Skeletal muscle cell (primary cell): ENCODE results near the gene SFMBT2.
"Not testable (repeated sequence)": the region's sequence is repeated elsewhere in the genome, so short reads cannot be mapped to it uniquely, and the experiment has no call there.

Experiments
- DNase-seq: peaks from one replicate; pipeline ENCODE4 v3.0.0-alpha.2; 2010; ENCODE audit warnings: low read depth
- H3K4me3 ChIP-seq: 2 replicates; pipeline ENCODE4 v1.5.1; 2011; ENCODE audit warnings: low read depth, mild to moderate bottlenecking, control low read depth, low read length, moderate library complexity

Gene SFMBT2

GRCh38 chr10:7407368-7408290 lies 3.2 kb downstream of the SFMBT2 start:
- H3K4me3 ChIP-seq: peak overlapping the region; percentile 71
- no peak for DNase-seq

- DNase-seq: no peak
- peak overlapping the region; percentile 71 for H3K4me3 ChIP-seq
Observed at GRCh38 chr10:7406712-7407333, 4.0 kb downstream of the SFMBT2 start.

- H3K4me3 ChIP-seq: no peak overlapping the region
- DNase-seq: no peak
Observed at GRCh38 chr10:7405637-7406036, 5.2 kb downstream of the SFMBT2 start.

GRCh38 chr10:7403620-7404019 lies 7.2 kb downstream of the SFMBT2 start:
- H3K4me3 ChIP-seq: no peak overlapping the region
- no peak for DNase-seq

GRCh38 chr10:7401782-7402181 lies 9.1 kb downstream of the SFMBT2 start:
- no peak for DNase-seq
- no peak overlapping the region for H3K4me3 ChIP-seq

GRCh38 chr10:7401156-7401555 lies 9.7 kb downstream of the SFMBT2 start:
- no peak overlapping the region for H3K4me3 ChIP-seq
- DNase-seq: no peak

GRCh38 chr10:7400068-7400715 lies 10.6 kb downstream of the SFMBT2 start:
- H3K4me3 ChIP-seq: no peak overlapping the region
- DNase-seq: no peak

GRCh38 chr10:7399533-7399932 lies 11.3 kb downstream of the SFMBT2 start:
- H3K4me3 ChIP-seq: no peak overlapping the region
- DNase-seq: no peak

- DNase-seq: no peak
- H3K4me3 ChIP-seq: no peak overlapping the region
Observed at GRCh38 chr10:7397049-7398035, 13.5 kb downstream of the SFMBT2 start.

- not testable (repeated sequence) for DNase-seq, H3K4me3 ChIP-seq
Observed at GRCh38 chr10:7392301-7392700, 18.5 kb downstream of the SFMBT2 start.

- DNase-seq: no peak
- H3K4me3 ChIP-seq: no peak overlapping the region
Observed at GRCh38 chr10:7391748-7392147, 19.1 kb downstream of the SFMBT2 start.

GRCh38 chr10:7390689-7391110 lies 20.1 kb downstream of the SFMBT2 start:
- DNase-seq, H3K4me3 ChIP-seq: not testable (repeated sequence)

- H3K4me3 ChIP-seq: no peak overlapping the region
- DNase-seq: no peak
Observed at GRCh38 chr10:7389844-7390243, 21.0 kb downstream of the SFMBT2 start.

- no peak for DNase-seq
Observed at GRCh38 chr10:7389346-7389745, 21.5 kb downstream of the SFMBT2 start.

GRCh38 chr10:7388602-7389001 lies 22.2 kb downstream of the SFMBT2 start:
- DNase-seq: no peak
- H3K4me3 ChIP-seq: no peak overlapping the region

More at GRCh38 chr10:7389346-7389745, 21.5 kb downstream of the SFMBT2 start:
- no peak overlapping the region for H3K4me3 ChIP-seq

- not testable (repeated sequence) for DNase-seq, H3K4me3 ChIP-seq
Observed at GRCh38 chr10:7388149-7388548, 22.7 kb downstream of the SFMBT2 start.

- H3K4me3 ChIP-seq: no peak overlapping the region
- no peak for DNase-seq
Observed at GRCh38 chr10:7385114-7385513, 25.7 kb downstream of the SFMBT2 start.

GRCh38 chr10:7383442-7383841 lies 27.4 kb downstream of the SFMBT2 start:
- DNase-seq: no peak
- H3K4me3 ChIP-seq: no peak overlapping the region

- H3K4me3 ChIP-seq: no peak overlapping the region
- no peak for DNase-seq
Observed at GRCh38 chr10:7380704-7381241, 30.1 kb downstream of the SFMBT2 start.
